Vagina (tissue), 2 donors: ENCODE measurements around the gene MLANA. TPM values are rescaled to one million over a fixed set of nuclear protein-coding genes. Genes with fewer than 3 reads are reported as not detected.
"Not testable (repeated sequence)": the region's sequence is repeated elsewhere in the genome, so short reads cannot be mapped to it uniquely, and the experiment has no call there.

Source experiments
- DNase-seq, 2 donors: peaks; one replicate each; pipeline ENCODE4 v3.0.0-alpha.2; 2017; ENCODE audit errors: extremely low spot score in 2 of 2
- H3K27ac ChIP-seq: fragments of 200-600 bp; sonication (generic); one replicate; pipeline ENCODE4 v1.5.1; 2019
- H3K27me3 ChIP-seq: fragments of 200-600 bp; sonication (generic); one replicate; pipeline ENCODE4 v1.5.1; 2019
- H3K36me3 ChIP-seq, 2 donors: fragments of 200-600 bp; sonication (generic); one replicate each; pipeline ENCODE4 v1.5.1; 2017 to 2019
- H3K4me1 ChIP-seq: fragments of 200-600 bp; sonication (generic); one replicate; pipeline ENCODE4 v1.5.1; 2019
- H3K4me3 ChIP-seq, 2 donors: fragments of 200-600 bp; sonication (generic); 1 replicate in 1 of 2; 2 replicates in 1 of 2; pipeline ENCODE4 v1.5.1; 2016 to 2019
- H3K9me3 ChIP-seq: fragments of 200-600 bp; sonication (generic); one replicate; pipeline ENCODE4 v1.5.1; 2019
- POLR2A ChIP-seq, 2 donors: fragments of 450-650 bp; IDR thresholded peaks; one replicate each; pipeline ENCODE4 v1.6.1; 2017; ENCODE audit warnings: antibody characterized with exemption in 2 of 2, mild to moderate bottlenecking in 2 of 2, moderate library complexity in 2 of 2
- POLR2AphosphoS5 ChIP-seq, 2 donors: sonication (generic); formaldehyde crosslinking; IDR thresholded peaks; one replicate each; pipeline ENCODE4 v1.9.0; 2017; ENCODE audit warnings: antibody characterized with exemption in 2 of 2, mild to moderate bottlenecking in 2 of 2, low read depth in 1 of 2; ENCODE audit not compliant: insufficient read depth in 1 of 2
- intact Hi-C: fragments of 100-400 bp; cut with DNase I; formaldehyde crosslinking; loops from one replicate; pipeline ENCODE4 v1.15.1; 2023
- total RNA-seq: library from RNA; depleted of rRNA; stranded (reverse); fragments of >200 nt; gene quantifications from one replicate; pipeline ENCODE4 v1.2.3, GENCODE V29; 2016
- TF ChIP-seq, protein P1 (sequence below), 3 experiments: fragments of 450-650 bp in 2 of 3; fragments of 200-600 bp in 1 of 3; sonication (generic) in 1 of 3; IDR thresholded peaks; one replicate each; pipeline ENCODE4 v1.5.1; 2017 to 2019; ENCODE audit warnings: antibody characterized with exemption in 3 of 3, mild to moderate bottlenecking in 2 of 3, moderate library complexity in 2 of 3

MLANA gene
- total RNA-seq, 1 donor from 2014 or later = not detected

DNA sequence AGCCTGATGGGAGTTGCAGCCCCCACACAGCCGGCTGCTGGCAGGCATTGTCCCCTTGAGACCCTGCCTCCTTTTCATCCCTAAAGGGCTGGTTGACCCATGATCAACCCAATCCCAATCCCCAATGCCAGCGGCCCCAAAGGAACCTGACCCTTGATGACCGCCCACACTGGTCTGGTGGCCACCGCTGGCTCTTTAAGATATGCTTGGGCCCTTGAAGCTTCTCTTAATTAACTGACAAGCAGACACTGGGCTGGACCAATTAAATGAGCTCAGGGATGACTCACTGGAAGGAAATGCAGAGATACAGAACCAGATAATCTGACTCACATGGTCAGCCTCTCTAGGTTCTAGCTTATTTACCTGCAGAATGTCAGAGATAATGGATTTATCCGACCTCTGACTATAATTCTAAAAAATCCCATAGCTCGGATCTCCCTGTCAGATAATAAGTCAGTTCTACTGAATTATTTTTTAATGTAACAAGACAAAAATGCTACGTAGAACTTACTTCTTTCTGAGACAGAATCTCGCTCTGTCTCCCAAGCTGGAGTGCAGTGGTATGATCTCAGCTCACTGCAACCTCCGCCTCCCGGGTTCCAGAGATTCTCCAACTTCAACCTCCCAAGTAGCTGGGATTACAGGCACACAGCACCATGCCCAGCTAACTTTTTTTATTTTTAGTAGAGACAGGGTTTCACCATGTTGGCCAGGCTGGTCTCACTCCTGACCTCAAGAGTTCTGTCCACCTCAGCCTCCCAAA is 11.1 kb upstream of the MLANA start:
- H3K27me3 ChIP-seq = no peaks in the 10 kb centered on the region
- no peaks in the 10 kb centered on the region for H3K4me1 ChIP-seq
- intact Hi-C loops = loop anchor here (10.0 kb wide), 1 partner anchor 175 kb away; no protein-coding TSS in a partner anchor
- TF ChIP-seq POLR2A (IDR thresholded peaks at IDR 0.05) = no peak
- peak in 1 of 2 donors; percentile 20 for TF ChIP-seq POLR2AphosphoS5 (IDR thresholded peaks at IDR 0.05; ENCODE audit: insufficient read depth in 1 of 2, low read depth in 1 of 2)
- TF ChIP-seq, protein P1, sequence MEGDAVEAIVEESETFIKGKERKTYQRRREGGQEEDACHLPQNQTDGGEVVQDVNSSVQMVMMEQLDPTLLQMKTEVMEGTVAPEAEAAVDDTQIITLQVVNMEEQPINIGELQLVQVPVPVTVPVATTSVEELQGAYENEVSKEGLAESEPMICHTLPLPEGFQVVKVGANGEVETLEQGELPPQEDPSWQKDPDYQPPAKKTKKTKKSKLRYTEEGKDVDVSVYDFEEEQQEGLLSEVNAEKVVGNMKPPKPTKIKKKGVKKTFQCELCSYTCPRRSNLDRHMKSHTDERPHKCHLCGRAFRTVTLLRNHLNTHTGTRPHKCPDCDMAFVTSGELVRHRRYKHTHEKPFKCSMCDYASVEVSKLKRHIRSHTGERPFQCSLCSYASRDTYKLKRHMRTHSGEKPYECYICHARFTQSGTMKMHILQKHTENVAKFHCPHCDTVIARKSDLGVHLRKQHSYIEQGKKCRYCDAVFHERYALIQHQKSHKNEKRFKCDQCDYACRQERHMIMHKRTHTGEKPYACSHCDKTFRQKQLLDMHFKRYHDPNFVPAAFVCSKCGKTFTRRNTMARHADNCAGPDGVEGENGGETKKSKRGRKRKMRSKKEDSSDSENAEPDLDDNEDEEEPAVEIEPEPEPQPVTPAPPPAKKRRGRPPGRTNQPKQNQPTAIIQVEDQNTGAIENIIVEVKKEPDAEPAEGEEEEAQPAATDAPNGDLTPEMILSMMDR (IDR thresholded peaks at IDR 0.05) = no peak
- no peaks in the 10 kb centered on the region for H3K36me3 ChIP-seq
- DNase-seq = no peak
- no peak overlapping the region for H3K27ac ChIP-seq
- H3K9me3 ChIP-seq = no peaks in the 10 kb centered on the region
- H3K4me3 ChIP-seq = no peak overlapping the region

DNA sequence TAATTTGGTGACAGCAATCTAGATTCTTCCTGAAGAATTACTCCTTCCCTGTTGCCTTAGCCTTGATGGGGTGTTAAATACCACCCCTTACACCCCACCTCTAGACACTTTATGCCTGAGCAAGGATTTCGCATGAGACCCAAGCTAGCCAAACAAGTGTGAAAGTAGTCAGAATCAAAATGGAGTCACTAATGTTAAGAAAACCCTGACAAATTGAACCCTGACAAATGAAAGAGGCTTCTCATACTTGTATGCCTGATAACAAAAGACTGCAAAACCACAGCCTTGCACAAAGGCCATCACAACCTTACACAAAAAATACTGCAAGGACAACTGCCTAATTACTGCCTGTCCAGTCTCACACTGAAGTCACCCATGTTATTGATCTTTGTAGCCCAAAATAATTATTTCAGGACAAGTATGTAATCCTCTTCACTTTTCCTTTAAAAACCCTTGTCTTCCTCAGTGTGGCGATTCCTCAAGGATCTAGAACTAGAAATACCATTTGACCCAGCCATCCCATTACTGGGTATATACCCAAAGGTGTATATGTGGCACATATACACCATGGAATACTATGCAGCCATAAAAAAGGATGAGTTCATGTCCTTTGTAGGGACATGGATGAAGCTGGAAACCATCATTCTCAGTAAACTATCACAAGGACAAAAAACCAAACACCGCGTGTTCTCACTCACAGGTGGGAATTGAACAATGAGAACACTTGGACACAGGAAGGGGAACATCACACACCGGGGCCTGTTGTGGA is 8.3 kb upstream of the MLANA start:
- H3K4me3 ChIP-seq, H3K36me3 ChIP-seq: not testable (repeated sequence)
- intact Hi-C loops = loop anchor here (10.0 kb wide), 1 partner anchor 172 kb away; no protein-coding TSS in a partner anchor

DNA sequence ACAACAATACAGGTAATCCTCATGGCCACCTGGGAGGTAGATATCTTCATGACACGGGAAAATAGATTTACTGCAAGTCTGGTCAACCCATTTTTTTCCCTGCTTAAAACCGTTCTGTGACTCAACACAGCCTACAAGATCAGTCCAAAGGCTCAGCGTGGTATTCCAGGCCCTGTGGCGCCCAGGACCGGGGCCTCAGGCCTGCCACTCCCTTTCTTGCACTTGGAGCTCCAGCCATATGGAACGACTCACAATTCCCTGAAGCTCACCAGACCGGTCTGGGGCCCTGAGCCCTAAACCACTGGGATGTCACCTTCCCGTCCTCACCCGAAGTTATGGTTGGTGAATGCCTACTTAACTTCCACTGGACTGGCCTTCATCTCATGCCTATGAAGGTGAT is 6.5 kb upstream of the MLANA start:
- H3K4me1 ChIP-seq = no peaks in the 10 kb centered on the region
- no peaks in the 10 kb centered on the region for H3K9me3 ChIP-seq
- H3K27me3 ChIP-seq = no peaks in the 10 kb centered on the region
- H3K4me3 ChIP-seq = no peak overlapping the region
- no peak overlapping the region for H3K27ac ChIP-seq
- no peak for DNase-seq
- intact Hi-C loops = loop anchor here (10.0 kb wide), 1 partner anchor 171 kb away; no protein-coding TSS in a partner anchor
- TF ChIP-seq POLR2A (IDR thresholded peaks at IDR 0.05) (no peak), POLR2AphosphoS5 (IDR thresholded peaks at IDR 0.05; ENCODE audit: insufficient read depth in 1 of 2, low read depth in 1 of 2) (no peak)
- TF ChIP-seq, protein P1 (IDR thresholded peaks at IDR 0.05) = no peak
- H3K36me3 ChIP-seq = no peaks in the 10 kb centered on the region

More for the DNA sequence above, 8.3 kb upstream of the MLANA start:
- not testable (repeated sequence) for H3K4me1 ChIP-seq, DNase-seq, H3K27me3 ChIP-seq, H3K9me3 ChIP-seq, H3K27ac ChIP-seq

DNA sequence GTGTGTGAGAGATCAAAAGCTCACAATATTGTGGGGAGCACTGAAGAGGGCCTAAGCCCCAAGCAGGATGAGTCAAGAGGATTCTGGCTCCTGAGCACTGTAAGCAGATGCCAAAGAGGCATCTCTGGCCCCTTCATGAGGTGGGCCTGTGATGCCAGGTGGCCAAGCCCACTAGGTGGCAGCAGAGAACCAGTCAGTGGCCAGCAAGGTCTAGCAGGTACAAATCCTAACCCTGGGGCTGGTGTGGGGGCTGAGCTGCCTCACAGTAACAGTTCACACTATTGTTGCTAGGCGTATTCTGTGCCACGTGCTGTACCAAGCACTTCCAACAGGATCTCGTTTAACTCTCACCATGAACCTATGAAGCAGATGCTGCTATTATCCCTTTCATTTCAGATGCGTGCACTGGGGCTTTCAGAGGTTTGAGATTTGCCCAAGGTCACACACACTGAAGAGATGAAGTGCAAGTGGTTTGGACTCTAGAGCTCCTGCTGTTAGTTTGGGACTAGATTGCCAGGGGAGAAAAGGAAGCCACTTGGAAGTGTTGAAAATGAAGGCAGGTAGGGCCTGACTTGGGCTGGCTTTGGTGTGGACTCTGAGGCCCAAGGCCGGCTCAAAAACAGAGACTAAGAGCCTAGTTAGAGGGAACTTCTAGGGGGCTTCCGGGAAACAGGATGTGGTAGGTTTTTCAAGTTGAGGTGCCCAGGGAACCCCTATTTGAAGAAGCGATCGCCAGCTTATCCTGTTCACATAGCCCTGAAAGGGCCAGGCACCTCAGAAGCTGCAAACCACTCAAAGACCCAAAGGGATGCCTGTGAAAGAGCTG is 4.4 kb upstream of the MLANA start:
- H3K4me1 ChIP-seq = no peaks in the 10 kb centered on the region
- TF ChIP-seq, protein P1 (IDR thresholded peaks at IDR 0.05) = peak; percentile 69 to 83 (median 82)
- no peak for TF ChIP-seq POLR2A (IDR thresholded peaks at IDR 0.05)
- TF ChIP-seq POLR2AphosphoS5 (IDR thresholded peaks at IDR 0.05; ENCODE audit: insufficient read depth in 1 of 2, low read depth in 1 of 2) = no peak
- H3K9me3 ChIP-seq = no peaks in the 10 kb centered on the region
- no peak overlapping the region for H3K4me3 ChIP-seq
- intact Hi-C loops = loop anchor here (10.0 kb wide), 1 partner anchor 168 kb away; no protein-coding TSS in a partner anchor
- no peaks in the 10 kb centered on the region for H3K27me3 ChIP-seq
- no peaks in the 10 kb centered on the region for H3K36me3 ChIP-seq
- H3K27ac ChIP-seq = no peak overlapping the region
- peak in 1 of 2 donors; percentile 58 for DNase-seq
